K562 (cell line): ENCODE results near the gene ACP4. TPM values are rescaled to one million over a fixed set of nuclear protein-coding genes. Genes with fewer than 3 reads are reported as not detected.

Experiments used
- EP400 ChIP-seq: fragments of 450-650 bp; IDR thresholded peaks from 2 replicates; pipeline ENCODE4 v1.6.1; 2017; ENCODE audit warnings: antibody characterized with exemption, mild to moderate bottlenecking, moderate library complexity
- FOXM1 ChIP-seq, 2 experiments: fragments of 450-650 bp in 1 of 2; sonication (generic) in 1 of 2; formaldehyde crosslinking in 1 of 2; IDR thresholded peaks; 2 replicates each; pipeline versions ENCODE4 v1.6.1 to v1.9.0; 2017 to 2022; ENCODE audit warnings: low read depth in 2 of 2, mild to moderate bottlenecking in 2 of 2, missing genetic modification reagents in 1 of 2, moderate library complexity in 1 of 2
- HOXB6 ChIP-seq: fragments of 250-450 bp; sonication (Bioruptor Pico); IDR thresholded peaks from 2 replicates; pipeline ENCODE4 v1.5.1; 2022; ENCODE audit warnings: mild to moderate bottlenecking, borderline replicate concordance
- KDM2B ChIP-seq: fragments of 250-450 bp; sonication (Bioruptor Pico); IDR thresholded peaks from 2 replicates; pipeline ENCODE4 v1.8.0; 2021; ENCODE audit warnings: mild to moderate bottlenecking, moderate library complexity
- POLR2A ChIP-seq: fragments of 450-650 bp; conservative IDR thresholded peaks from 2 replicates; pipeline ENCODE4 v1.6.1; 2016
- PTRF ChIP-seq: fragments of 450-650 bp; IDR thresholded peaks from 2 replicates; pipeline ENCODE4 v1.6.1; 2016; ENCODE audit warnings: mild to moderate bottlenecking, missing genetic modification characterization, missing compliant biosample characterization
- SETDB1 ChIP-seq: IDR thresholded peaks from one replicate; pipeline ENCODE4 v1.6.1; 2012; ENCODE audit warnings: low read length, control low read depth, inconsistent platforms
- SNIP1 ChIP-seq: fragments of 450-650 bp; IDR thresholded peaks from 2 replicates; pipeline ENCODE4 v1.7.1; 2017; ENCODE audit warnings: low read depth, mild to moderate bottlenecking
- SRSF1 ChIP-seq: fragments of 200-400 bp; formaldehyde crosslinking; IDR thresholded peaks from 2 replicates; pipeline ENCODE4 v1.6.1; 2017; ENCODE audit warnings: mild to moderate bottlenecking, low read depth, low read length, moderate library complexity
- STAT5B ChIP-seq: fragments of 250-450 bp; sonication (Bioruptor Pico); IDR thresholded peaks from 2 replicates; pipeline ENCODE4 v1.8.0; 2021; ENCODE audit warnings: mild to moderate bottlenecking, inconsistent platforms
- ZNF12 ChIP-seq: sonication (generic); formaldehyde crosslinking; IDR thresholded peaks from 2 replicates; pipeline ENCODE4 v1.4.0; 2020; ENCODE audit warnings: mild to moderate bottlenecking, missing genetic modification reagents
- polyA plus RNA-seq, 8 experiments: library from polyadenylated mRNA; depleted of rRNA in 4 of 8; stranded (reverse) in 5 of 8; unstranded in 3 of 8; fragments of >200 nt; fragmentation: Nextera tagmentation in 2 of 8; fragmentation: Illumina TruSeq in 1 of 8; extraction: Ambion mirVana in 2 of 8; extraction: Trizol in 1 of 8; gene quantifications; 2 replicates each; pipeline versions ENCODE4 v1.2.1 to v1.2.3, GENCODE V29; 2011 to 2014; ENCODE audit warnings: inconsistent platforms in 1 of 8, missing spikeins in 1 of 8
- total RNA-seq, 7 experiments: library from RNA; depleted of rRNA in 6 of 7; stranded (reverse); fragments of >200 nt in 6 of 7; fragmentation: Illumina TruSeq in 2 of 7; extraction: Trizol in 2 of 7; gene quantifications; 2 replicates each; pipeline versions ENCODE4 v1.2.1 to v1.2.3, GENCODE V29; 2011 to 2021; ENCODE audit warnings: low replicate concordance in 1 of 7
- TF ChIP-seq, protein P1 (sequence below): sonication (generic); formaldehyde crosslinking; IDR thresholded peaks from 2 replicates; pipeline ENCODE4 v1.8.1; 2023; ENCODE audit warnings: mild to moderate bottlenecking, missing genetic modification reagents, moderate library complexity
- TF ChIP-seq, protein P2 (sequence below): sonication (generic); formaldehyde crosslinking; IDR thresholded peaks from 2 replicates; pipeline ENCODE4 v1.8.0; 2022; ENCODE audit warnings: mild to moderate bottlenecking, low read depth, missing genetic modification reagents
- TF ChIP-seq, protein P3 (sequence below): fragments of 250-450 bp; sonication (Bioruptor Pico); IDR thresholded peaks from 2 replicates; pipeline ENCODE4 v1.4.0; 2020; ENCODE audit warnings: mild to moderate bottlenecking
- TF ChIP-seq, protein P4 (sequence below): fragments of 250-450 bp; sonication (Bioruptor Pico); IDR thresholded peaks from 2 replicates; pipeline ENCODE4 v1.4.0; 2020
- TF ChIP-seq, protein P5 (sequence below): fragments of 200-400 bp; formaldehyde crosslinking; IDR thresholded peaks from 2 replicates; pipeline ENCODE4 v1.6.1; 2017; ENCODE audit warnings: mild to moderate bottlenecking, low read depth, low read length, moderate library complexity
- TF ChIP-seq, protein P6 (sequence below), 3 experiments: fragments of 200-800 bp in 1 of 3; sonication (Bioruptor generic) in 1 of 3; sonication (generic) in 1 of 3; formaldehyde crosslinking in 1 of 3; IDR thresholded peaks; 2 replicates each; pipeline versions ENCODE4 v1.6.1 to v1.8.0; 2016 to 2022; ENCODE audit warnings: mild to moderate bottlenecking in 2 of 3, missing compliant biosample characterization in 2 of 3, missing genetic modification characterization in 2 of 3, missing genetic modification reagents in 1 of 3

The ACP4 gene
- total and polyA plus RNA-seq, 9 of the 15 experiments (the other 6 are each of a cell fraction or from before 2014, with no cell fraction given): not detected

DNA sequence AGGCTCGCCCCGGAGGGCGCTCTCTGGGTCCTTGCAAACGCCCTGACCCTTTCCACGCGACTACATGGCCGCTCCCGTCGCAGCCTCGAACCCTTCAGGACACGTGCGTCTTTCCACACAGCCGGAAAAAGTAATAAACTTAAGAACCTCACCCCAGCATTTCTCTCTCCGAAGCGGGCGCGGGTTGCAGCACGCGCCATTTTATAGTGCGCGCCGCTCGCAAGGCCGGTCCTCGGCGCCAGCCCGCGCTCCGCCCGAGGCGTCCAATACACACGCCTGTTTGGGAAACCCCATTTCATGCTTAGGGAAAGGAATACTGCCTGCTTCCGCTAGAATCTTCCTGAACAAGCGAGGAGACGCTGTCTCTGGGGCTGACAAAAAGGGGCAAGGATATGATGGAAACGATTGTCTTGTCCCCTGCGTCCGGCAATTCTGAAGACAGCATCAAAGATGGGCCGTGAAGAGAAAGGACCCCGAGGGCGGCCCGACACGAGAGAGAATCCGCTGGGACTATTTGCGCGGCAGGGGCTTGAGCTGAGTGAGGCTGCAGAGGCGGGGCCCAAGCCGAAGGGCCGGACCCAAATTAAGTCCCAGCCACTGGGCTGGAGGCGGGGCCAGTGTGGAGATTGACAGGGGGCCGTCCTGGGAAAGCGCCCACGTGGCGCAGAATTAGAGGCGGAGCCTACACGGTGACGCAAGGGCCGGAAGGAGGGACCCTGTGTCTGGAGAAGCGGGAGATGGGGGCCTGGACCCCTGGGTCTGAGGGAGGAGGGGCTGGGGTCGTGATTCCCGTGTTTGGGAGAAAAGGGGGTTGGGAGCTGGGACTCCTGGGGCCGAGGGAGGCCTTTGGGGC lies 14.4 kb downstream of the ACP4 start (continued):
- TF ChIP-seq, protein P1, sequence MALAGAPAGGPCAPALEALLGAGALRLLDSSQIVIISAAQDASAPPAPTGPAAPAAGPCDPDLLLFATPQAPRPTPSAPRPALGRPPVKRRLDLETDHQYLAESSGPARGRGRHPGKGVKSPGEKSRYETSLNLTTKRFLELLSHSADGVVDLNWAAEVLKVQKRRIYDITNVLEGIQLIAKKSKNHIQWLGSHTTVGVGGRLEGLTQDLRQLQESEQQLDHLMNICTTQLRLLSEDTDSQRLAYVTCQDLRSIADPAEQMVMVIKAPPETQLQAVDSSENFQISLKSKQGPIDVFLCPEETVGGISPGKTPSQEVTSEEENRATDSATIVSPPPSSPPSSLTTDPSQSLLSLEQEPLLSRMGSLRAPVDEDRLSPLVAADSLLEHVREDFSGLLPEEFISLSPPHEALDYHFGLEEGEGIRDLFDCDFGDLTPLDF: peak; percentile 96
- TF ChIP-seq PTRF: no peak
- no peak for TF ChIP-seq SNIP1
- peak; percentile 55; the same call in 1 of the 2 replicates for TF ChIP-seq FOXM1 (IDR thresholded peaks at IDR 0.05; ENCODE audit: low read depth)
- no peak for TF ChIP-seq FOXM1 (CRISPR knock-in tag; IDR thresholded peaks at IDR 0.05; ENCODE audit: low read depth)
- TF ChIP-seq KDM2B (CRISPR knock-in tag): no peak
- TF ChIP-seq, protein P2, sequence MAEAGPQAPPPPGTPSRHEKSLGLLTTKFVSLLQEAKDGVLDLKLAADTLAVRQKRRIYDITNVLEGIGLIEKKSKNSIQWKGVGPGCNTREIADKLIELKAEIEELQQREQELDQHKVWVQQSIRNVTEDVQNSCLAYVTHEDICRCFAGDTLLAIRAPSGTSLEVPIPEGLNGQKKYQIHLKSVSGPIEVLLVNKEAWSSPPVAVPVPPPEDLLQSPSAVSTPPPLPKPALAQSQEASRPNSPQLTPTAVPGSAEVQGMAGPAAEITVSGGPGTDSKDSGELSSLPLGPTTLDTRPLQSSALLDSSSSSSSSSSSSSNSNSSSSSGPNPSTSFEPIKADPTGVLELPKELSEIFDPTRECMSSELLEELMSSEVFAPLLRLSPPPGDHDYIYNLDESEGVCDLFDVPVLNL: 0 out of 2 replicates have a peak, but pooled peaks have one; percentile 57
- TF ChIP-seq ZNF12 (CRISPR knock-in tag): peak; percentile 52; the same call in 1 of the 2 replicates
- no peak for TF ChIP-seq SETDB1
- TF ChIP-seq, protein P3, sequence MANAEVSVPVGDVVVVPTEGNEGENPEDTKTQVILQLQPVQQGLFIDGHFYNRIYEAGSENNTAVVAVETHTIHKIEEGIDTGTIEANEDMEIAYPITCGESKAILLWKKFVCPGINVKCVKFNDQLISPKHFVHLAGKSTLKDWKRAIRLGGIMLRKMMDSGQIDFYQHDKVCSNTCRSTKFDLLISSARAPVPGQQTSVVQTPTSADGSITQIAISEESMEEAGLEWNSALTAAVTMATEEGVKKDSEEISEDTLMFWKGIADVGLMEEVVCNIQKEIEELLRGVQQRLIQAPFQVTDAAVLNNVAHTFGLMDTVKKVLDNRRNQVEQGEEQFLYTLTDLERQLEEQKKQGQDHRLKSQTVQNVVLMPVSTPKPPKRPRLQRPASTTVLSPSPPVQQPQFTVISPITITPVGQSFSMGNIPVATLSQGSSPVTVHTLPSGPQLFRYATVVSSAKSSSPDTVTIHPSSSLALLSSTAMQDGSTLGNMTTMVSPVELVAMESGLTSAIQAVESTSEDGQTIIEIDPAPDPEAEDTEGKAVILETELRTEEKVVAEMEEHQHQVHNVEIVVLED (CRISPR knock-in tag): peak; percentile 60
- TF ChIP-seq, protein P4, sequence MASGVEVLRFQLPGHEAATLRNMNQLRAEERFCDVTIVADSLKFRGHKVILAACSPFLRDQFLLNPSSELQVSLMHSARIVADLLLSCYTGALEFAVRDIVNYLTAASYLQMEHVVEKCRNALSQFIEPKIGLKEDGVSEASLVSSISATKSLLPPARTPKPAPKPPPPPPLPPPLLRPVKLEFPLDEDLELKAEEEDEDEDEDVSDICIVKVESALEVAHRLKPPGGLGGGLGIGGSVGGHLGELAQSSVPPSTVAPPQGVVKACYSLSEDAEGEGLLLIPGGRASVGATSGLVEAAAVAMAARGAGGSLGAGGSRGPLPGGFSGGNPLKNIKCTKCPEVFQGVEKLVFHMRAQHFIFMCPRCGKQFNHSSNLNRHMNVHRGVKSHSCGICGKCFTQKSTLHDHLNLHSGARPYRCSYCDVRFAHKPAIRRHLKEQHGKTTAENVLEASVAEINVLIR (CRISPR knock-in tag): no peak
- TF ChIP-seq, protein P5, sequence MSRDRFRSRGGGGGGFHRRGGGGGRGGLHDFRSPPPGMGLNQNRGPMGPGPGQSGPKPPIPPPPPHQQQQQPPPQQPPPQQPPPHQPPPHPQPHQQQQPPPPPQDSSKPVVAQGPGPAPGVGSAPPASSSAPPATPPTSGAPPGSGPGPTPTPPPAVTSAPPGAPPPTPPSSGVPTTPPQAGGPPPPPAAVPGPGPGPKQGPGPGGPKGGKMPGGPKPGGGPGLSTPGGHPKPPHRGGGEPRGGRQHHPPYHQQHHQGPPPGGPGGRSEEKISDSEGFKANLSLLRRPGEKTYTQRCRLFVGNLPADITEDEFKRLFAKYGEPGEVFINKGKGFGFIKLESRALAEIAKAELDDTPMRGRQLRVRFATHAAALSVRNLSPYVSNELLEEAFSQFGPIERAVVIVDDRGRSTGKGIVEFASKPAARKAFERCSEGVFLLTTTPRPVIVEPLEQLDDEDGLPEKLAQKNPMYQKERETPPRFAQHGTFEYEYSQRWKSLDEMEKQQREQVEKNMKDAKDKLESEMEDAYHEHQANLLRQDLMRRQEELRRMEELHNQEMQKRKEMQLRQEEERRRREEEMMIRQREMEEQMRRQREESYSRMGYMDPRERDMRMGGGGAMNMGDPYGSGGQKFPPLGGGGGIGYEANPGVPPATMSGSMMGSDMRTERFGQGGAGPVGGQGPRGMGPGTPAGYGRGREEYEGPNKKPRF: no peak
- peak; percentile 98 for TF ChIP-seq EP400
- no peak for TF ChIP-seq SRSF1
- TF ChIP-seq STAT5B: no peak
- TF ChIP-seq, protein P6, sequence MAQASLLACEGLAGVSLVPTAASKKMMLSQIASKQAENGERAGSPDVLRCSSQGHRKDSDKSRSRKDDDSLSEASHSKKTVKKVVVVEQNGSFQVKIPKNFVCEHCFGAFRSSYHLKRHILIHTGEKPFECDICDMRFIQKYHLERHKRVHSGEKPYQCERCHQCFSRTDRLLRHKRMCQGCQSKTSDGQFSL (CRISPR knock-in tag; IDR thresholded peaks at IDR 0.05): no peak
- TF ChIP-seq, protein P6 (tag; IDR thresholded peaks at IDR 0.05): no peak
- TF ChIP-seq POLR2A: peak; percentile 99
- TF ChIP-seq HOXB6 (CRISPR knock-in tag): no peak
